ENCODE data around the gene GLRA2.

GRCh38 chrX:14673764-14674163 lies 144.4 kb downstream of the GLRA2 start:
- TF ChIP-seq EZH2 (IDR thresholded peaks at IDR 0.05; ENCODE audit: insufficient read depth, poor library complexity, severe bottlenecking) (no peak), EZH2phosphoT487 (IDR thresholded peaks at IDR 0.05; ENCODE audit: insufficient read depth, low read depth) (no peak)
